HEK293 (cell line): ENCODE data around the gene GALNTL6.

Source experiments
- TCF7L2 ChIP-seq: IDR thresholded peaks from 2 replicates; pipeline ENCODE4 v1.6.1; 2011; ENCODE audit warnings: low read depth, mild to moderate bottlenecking, inconsistent platforms, low read length, moderate library complexity, borderline replicate concordance
- ZNF174 ChIP-seq: fragments of 450-650 bp; formaldehyde crosslinking; IDR thresholded peaks from 2 replicates; pipeline ENCODE4 v1.5.0; 2017; ENCODE audit warnings: missing biosample characterization, mild to moderate bottlenecking, missing genetic modification characterization
- ZNF239 ChIP-seq: fragments of 450-650 bp; formaldehyde crosslinking; IDR thresholded peaks from 2 replicates; pipeline ENCODE4 v1.5.1; 2016; ENCODE audit warnings: missing biosample characterization, missing genetic modification characterization
- TF ChIP-seq, protein P1 (sequence below): fragments of 450-650 bp; formaldehyde crosslinking; IDR thresholded peaks from 2 replicates; pipeline ENCODE4 v1.5.1; 2016; ENCODE audit warnings: missing biosample characterization, missing genetic modification characterization
- TF ChIP-seq, protein P2 (sequence below): fragments of 450-650 bp; formaldehyde crosslinking; IDR thresholded peaks from 2 replicates; pipeline ENCODE4 v1.5.1; 2016; ENCODE audit warnings: missing biosample characterization, missing genetic modification characterization, low read depth
- TF ChIP-seq, protein P3 (sequence below): fragments of 450-650 bp; formaldehyde crosslinking; IDR thresholded peaks from 2 replicates; pipeline ENCODE4 v1.5.1; 2016; ENCODE audit warnings: missing biosample characterization, missing genetic modification characterization
- TF ChIP-seq, protein P4 (sequence below): fragments of 450-650 bp; formaldehyde crosslinking; IDR thresholded peaks from 2 replicates; pipeline ENCODE4 v1.5.1; 2016; ENCODE audit warnings: missing biosample characterization, missing genetic modification characterization
- TF ChIP-seq, protein P5 (sequence below): fragments of 450-650 bp; formaldehyde crosslinking; IDR thresholded peaks from 2 replicates; pipeline ENCODE4 v1.5.1; 2016; ENCODE audit warnings: missing biosample characterization, missing genetic modification characterization, borderline replicate concordance
- TF ChIP-seq, protein P6 (sequence below): fragments of 450-650 bp; formaldehyde crosslinking; IDR thresholded peaks from 2 replicates; pipeline ENCODE4 v1.5.1; 2017; ENCODE audit warnings: missing biosample characterization, missing genetic modification characterization

DNA sequence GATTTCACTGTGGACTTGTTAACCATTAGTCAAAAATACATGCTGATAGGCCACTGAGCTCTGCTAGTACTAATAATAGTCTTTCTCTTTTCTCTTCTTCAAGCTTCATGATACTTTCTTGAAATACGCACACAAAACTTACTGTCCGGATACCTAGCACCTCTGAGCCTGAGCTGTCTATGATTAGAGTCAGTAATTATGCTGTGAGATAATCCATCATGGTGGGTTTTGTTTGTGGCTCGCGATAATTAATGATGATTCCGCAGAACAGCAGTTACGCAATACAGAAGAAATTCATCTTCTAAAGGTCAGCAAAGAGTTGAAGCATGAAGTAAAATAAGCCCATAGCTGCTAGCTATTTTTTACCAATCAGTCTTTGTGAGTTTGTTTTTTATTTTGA, 843.9 kb downstream of the GALNTL6 start:
- TF ChIP-seq, protein P1, sequence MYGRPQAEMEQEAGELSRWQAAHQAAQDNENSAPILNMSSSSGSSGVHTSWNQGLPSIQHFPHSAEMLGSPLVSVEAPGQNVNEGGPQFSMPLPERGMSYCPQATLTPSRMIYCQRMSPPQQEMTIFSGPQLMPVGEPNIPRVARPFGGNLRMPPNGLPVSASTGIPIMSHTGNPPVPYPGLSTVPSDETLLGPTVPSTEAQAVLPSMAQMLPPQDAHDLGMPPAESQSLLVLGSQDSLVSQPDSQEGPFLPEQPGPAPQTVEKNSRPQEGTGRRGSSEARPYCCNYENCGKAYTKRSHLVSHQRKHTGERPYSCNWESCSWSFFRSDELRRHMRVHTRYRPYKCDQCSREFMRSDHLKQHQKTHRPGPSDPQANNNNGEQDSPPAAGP (tag by site-specific recombination): no peak
- TF ChIP-seq ZNF239 (tag by site-specific recombination): no peak
- no peak for TF ChIP-seq ZNF174 (tag by site-specific recombination)
- TF ChIP-seq, protein P2, sequence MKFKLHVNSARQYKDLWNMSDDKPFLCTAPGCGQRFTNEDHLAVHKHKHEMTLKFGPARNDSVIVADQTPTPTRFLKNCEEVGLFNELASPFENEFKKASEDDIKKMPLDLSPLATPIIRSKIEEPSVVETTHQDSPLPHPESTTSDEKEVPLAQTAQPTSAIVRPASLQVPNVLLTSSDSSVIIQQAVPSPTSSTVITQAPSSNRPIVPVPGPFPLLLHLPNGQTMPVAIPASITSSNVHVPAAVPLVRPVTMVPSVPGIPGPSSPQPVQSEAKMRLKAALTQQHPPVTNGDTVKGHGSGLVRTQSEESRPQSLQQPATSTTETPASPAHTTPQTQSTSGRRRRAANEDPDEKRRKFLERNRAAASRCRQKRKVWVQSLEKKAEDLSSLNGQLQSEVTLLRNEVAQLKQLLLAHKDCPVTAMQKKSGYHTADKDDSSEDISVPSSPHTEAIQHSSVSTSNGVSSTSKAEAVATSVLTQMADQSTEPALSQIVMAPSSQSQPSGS (tag by site-specific recombination): no peak
- TF ChIP-seq, protein P3, sequence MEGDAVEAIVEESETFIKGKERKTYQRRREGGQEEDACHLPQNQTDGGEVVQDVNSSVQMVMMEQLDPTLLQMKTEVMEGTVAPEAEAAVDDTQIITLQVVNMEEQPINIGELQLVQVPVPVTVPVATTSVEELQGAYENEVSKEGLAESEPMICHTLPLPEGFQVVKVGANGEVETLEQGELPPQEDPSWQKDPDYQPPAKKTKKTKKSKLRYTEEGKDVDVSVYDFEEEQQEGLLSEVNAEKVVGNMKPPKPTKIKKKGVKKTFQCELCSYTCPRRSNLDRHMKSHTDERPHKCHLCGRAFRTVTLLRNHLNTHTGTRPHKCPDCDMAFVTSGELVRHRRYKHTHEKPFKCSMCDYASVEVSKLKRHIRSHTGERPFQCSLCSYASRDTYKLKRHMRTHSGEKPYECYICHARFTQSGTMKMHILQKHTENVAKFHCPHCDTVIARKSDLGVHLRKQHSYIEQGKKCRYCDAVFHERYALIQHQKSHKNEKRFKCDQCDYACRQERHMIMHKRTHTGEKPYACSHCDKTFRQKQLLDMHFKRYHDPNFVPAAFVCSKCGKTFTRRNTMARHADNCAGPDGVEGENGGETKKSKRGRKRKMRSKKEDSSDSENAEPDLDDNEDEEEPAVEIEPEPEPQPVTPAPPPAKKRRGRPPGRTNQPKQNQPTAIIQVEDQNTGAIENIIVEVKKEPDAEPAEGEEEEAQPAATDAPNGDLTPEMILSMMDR: no peak
- no peak for TF ChIP-seq TCF7L2
- TF ChIP-seq, protein P4, sequence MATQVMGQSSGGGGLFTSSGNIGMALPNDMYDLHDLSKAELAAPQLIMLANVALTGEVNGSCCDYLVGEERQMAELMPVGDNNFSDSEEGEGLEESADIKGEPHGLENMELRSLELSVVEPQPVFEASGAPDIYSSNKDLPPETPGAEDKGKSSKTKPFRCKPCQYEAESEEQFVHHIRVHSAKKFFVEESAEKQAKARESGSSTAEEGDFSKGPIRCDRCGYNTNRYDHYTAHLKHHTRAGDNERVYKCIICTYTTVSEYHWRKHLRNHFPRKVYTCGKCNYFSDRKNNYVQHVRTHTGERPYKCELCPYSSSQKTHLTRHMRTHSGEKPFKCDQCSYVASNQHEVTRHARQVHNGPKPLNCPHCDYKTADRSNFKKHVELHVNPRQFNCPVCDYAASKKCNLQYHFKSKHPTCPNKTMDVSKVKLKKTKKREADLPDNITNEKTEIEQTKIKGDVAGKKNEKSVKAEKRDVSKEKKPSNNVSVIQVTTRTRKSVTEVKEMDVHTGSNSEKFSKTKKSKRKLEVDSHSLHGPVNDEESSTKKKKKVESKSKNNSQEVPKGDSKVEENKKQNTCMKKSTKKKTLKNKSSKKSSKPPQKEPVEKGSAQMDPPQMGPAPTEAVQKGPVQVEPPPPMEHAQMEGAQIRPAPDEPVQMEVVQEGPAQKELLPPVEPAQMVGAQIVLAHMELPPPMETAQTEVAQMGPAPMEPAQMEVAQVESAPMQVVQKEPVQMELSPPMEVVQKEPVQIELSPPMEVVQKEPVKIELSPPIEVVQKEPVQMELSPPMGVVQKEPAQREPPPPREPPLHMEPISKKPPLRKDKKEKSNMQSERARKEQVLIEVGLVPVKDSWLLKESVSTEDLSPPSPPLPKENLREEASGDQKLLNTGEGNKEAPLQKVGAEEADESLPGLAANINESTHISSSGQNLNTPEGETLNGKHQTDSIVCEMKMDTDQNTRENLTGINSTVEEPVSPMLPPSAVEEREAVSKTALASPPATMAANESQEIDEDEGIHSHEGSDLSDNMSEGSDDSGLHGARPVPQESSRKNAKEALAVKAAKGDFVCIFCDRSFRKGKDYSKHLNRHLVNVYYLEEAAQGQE (tag by site-specific recombination): no peak
- TF ChIP-seq, protein P5, sequence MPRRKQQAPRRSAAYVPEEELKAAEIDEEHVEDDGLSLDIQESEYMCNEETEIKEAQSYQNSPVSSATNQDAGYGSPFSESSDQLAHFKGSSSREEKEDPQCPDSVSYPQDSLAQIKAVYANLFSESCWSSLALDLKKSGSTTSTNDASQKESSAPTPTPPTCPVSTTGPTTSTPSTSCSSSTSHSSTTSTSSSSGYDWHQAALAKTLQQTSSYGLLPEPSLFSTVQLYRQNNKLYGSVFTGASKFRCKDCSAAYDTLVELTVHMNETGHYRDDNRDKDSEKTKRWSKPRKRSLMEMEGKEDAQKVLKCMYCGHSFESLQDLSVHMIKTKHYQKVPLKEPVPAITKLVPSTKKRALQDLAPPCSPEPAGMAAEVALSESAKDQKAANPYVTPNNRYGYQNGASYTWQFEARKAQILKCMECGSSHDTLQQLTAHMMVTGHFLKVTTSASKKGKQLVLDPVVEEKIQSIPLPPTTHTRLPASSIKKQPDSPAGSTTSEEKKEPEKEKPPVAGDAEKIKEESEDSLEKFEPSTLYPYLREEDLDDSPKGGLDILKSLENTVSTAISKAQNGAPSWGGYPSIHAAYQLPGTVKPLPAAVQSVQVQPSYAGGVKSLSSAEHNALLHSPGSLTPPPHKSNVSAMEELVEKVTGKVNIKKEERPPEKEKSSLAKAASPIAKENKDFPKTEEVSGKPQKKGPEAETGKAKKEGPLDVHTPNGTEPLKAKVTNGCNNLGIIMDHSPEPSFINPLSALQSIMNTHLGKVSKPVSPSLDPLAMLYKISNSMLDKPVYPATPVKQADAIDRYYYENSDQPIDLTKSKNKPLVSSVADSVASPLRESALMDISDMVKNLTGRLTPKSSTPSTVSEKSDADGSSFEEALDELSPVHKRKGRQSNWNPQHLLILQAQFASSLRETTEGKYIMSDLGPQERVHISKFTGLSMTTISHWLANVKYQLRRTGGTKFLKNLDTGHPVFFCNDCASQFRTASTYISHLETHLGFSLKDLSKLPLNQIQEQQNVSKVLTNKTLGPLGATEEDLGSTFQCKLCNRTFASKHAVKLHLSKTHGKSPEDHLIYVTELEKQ: no peak
- TF ChIP-seq, protein P6, sequence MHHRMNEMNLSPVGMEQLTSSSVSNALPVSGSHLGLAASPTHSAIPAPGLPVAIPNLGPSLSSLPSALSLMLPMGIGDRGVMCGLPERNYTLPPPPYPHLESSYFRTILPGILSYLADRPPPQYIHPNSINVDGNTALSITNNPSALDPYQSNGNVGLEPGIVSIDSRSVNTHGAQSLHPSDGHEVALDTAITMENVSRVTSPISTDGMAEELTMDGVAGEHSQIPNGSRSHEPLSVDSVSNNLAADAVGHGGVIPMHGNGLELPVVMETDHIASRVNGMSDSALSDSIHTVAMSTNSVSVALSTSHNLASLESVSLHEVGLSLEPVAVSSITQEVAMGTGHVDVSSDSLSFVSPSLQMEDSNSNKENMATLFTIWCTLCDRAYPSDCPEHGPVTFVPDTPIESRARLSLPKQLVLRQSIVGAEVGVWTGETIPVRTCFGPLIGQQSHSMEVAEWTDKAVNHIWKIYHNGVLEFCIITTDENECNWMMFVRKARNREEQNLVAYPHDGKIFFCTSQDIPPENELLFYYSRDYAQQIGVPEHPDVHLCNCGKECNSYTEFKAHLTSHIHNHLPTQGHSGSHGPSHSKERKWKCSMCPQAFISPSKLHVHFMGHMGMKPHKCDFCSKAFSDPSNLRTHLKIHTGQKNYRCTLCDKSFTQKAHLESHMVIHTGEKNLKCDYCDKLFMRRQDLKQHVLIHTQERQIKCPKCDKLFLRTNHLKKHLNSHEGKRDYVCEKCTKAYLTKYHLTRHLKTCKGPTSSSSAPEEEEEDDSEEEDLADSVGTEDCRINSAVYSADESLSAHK: no peak
